WTC11 (cell line): ENCODE data around the gene LIMD2. TPM values are rescaled to one million over a fixed set of nuclear protein-coding genes. Genes with fewer than 3 reads are reported as not detected.

ENCODE experiments used
- ATAC-seq: fragments of 200-7000 bp; cut with Tn5 transposase; 2 replicates; pipeline ENCODE4 v1.10.0; 2021; ENCODE audit warnings: mild to moderate bottlenecking, moderate library complexity
- CTCF ChIA-PET: fragments of 300-600 bp; sonication (Branson Sonifier 250); formaldehyde crosslinking; loops from one replicate; lab custom pipeline; 2021; ENCODE audit warnings: antibody characterized with exemption; lab: Charles Lee
- POLR2A ChIA-PET: fragments of 350-600 bp; sonication (Branson Sonifier 250); formaldehyde crosslinking; loops from one replicate; lab custom pipeline; 2021; ENCODE audit warnings: antibody characterized with exemption; lab: Charles Lee
- DNase-seq: peaks from one replicate; pipeline ENCODE4 v3.0.0; 2021; ENCODE audit warnings: low spot score
- H3K27ac Mint-ChIP-seq: 2 replicates; pipeline ENCODE4 v1.8.0; 2021; ENCODE audit warnings: mixed read lengths
- H3K27me3 Mint-ChIP-seq: 2 replicates; pipeline ENCODE4 v1.8.0; 2021; ENCODE audit warnings: low read depth, mild to moderate bottlenecking, moderate library complexity, mixed read lengths
- H3K36me3 Mint-ChIP-seq: 2 replicates; pipeline ENCODE4 v1.8.0; 2021; ENCODE audit warnings: mixed read lengths
- H3K4me1 Mint-ChIP-seq: 2 replicates; pipeline ENCODE4 v1.8.0; 2022; ENCODE audit warnings: mixed read lengths
- H3K4me3 Mint-ChIP-seq: 2 replicates; pipeline ENCODE4 v1.8.0; 2021; ENCODE audit warnings: mild to moderate bottlenecking, moderate library complexity, mixed read lengths
- H3K9me3 Mint-ChIP-seq: 2 replicates; pipeline ENCODE4 v1.8.0; 2021; ENCODE audit warnings: mixed read lengths
- CBFB ChIP-seq: sonication (generic); formaldehyde crosslinking; IDR thresholded peaks from 2 replicates; pipeline ENCODE4 v1.8.1; 2022; ENCODE audit warnings: mild to moderate bottlenecking, low read depth, missing genetic modification reagents
- EMX1 ChIP-seq: fragments of 250-450 bp; sonication (Bioruptor Pico); IDR thresholded peaks from 2 replicates; pipeline ENCODE4 v1.8.0; 2021; ENCODE audit warnings: mild to moderate bottlenecking
- ESRRA ChIP-seq: sonication (generic); formaldehyde crosslinking; IDR thresholded peaks from 2 replicates; pipeline ENCODE4 v1.8.1; 2022; ENCODE audit warnings: mild to moderate bottlenecking, missing genetic modification reagents, borderline replicate concordance
- HMGA2 ChIP-seq: fragments of 250-450 bp; sonication (Bioruptor Pico); IDR thresholded peaks from 2 replicates; pipeline ENCODE4 v1.4.0; 2021; ENCODE audit warnings: mild to moderate bottlenecking, moderate library complexity
- NFYB ChIP-seq: sonication (generic); formaldehyde crosslinking; conservative IDR thresholded peaks from 2 replicates; pipeline ENCODE4 v1.8.0; 2022; ENCODE audit warnings: low read depth, missing genetic modification reagents
- RORB ChIP-seq: fragments of 250-450 bp; sonication (Bioruptor Pico); IDR thresholded peaks from 2 replicates; pipeline ENCODE4 v1.9.0; 2021; ENCODE audit warnings: mild to moderate bottlenecking
- SMAD4 ChIP-seq: sonication (generic); formaldehyde crosslinking; IDR thresholded peaks from 2 replicates; pipeline ENCODE4 v1.8.0; 2022; ENCODE audit warnings: mild to moderate bottlenecking, missing genetic modification reagents
- ZNF232 ChIP-seq: sonication (generic); formaldehyde crosslinking; IDR thresholded peaks from 2 replicates; pipeline ENCODE4 v1.8.0; 2022; ENCODE audit warnings: mild to moderate bottlenecking, missing genetic modification reagents
- ZNF423 ChIP-seq: fragments of 250-450 bp; sonication (Bioruptor Pico); IDR thresholded peaks from 2 replicates; pipeline ENCODE4 v2.1.2; 2022; ENCODE audit warnings: mild to moderate bottlenecking, moderate library complexity
- total RNA-seq: library from RNA; stranded (reverse); gene quantifications from 3 replicates; pipeline ENCODE4 v1.2.3, GENCODE V29; 2021
- TF ChIP-seq, protein P1 (sequence below): fragments of 250-450 bp; sonication (Bioruptor Pico); IDR thresholded peaks from 2 replicates; pipeline ENCODE4 v1.9.0; 2021; ENCODE audit warnings: mild to moderate bottlenecking
- TF ChIP-seq, protein P2 (sequence below): sonication (generic); formaldehyde crosslinking; IDR thresholded peaks from 2 replicates; pipeline ENCODE4 v1.8.1; 2022; ENCODE audit warnings: low read depth, missing genetic modification reagents, borderline replicate concordance
- TF ChIP-seq, protein P3 (sequence below): sonication (generic); formaldehyde crosslinking; IDR thresholded peaks from 2 replicates; pipeline ENCODE4 v1.8.1; 2023; ENCODE audit warnings: mild to moderate bottlenecking, moderate library complexity, missing genetic modification reagents
- TF ChIP-seq, protein P4 (sequence below): sonication (generic); formaldehyde crosslinking; IDR thresholded peaks from 2 replicates; pipeline ENCODE4 v1.8.0; 2023; ENCODE audit warnings: missing genetic modification reagents, mild to moderate bottlenecking, borderline replicate concordance
- TF ChIP-seq, protein P5 (sequence below): sonication (generic); formaldehyde crosslinking; IDR thresholded peaks from 2 replicates; pipeline ENCODE4 v1.8.1; 2023; ENCODE audit warnings: mild to moderate bottlenecking, missing genetic modification reagents
- TF ChIP-seq, protein P6 (sequence below): fragments of 250-450 bp; sonication (Bioruptor Pico); conservative IDR thresholded peaks from 2 replicates; pipeline ENCODE4 v1.9.0; 2021; ENCODE audit warnings: mild to moderate bottlenecking
- TF ChIP-seq, protein P7 (sequence below): sonication (generic); formaldehyde crosslinking; IDR thresholded peaks from 2 replicates; pipeline ENCODE4 v1.8.1; 2023; ENCODE audit warnings: mild to moderate bottlenecking, missing genetic modification reagents

The LIMD2 gene
- total RNA-seq, 1 experiment from 2014 or later = 91.8 TPM

DNA sequence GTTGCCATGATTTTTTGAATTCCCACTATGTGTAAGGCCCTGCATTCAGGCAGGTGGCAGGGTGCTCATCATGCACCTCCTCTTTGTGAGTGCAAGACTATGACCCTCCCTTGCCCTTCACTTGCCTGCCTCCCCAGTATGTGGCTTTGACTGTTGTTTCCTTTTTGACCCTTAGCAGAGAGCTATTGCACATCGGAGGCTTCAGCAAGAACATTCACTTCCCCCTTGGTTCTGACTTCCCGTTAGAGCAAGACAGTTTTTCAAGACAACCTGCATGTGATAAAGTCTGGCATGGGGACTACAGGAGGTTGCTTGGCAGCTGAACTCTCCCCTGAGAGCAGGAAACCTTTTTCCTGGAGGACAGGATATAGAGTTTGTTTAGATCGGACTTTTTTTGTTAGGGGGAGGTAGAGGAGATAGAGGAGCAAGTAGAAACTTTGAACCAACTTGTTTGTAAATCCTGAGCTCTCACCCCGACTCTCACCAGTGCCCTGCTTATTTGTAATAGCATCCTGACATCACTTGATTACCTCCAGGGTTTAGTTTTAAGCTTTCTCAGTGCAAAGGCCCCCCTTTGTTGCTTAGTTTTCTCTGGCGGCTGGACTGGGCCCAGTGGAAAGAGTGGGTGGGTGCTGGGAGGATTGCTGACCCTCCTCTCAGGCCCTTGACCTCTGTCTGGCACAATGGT, 34.3 kb downstream of the LIMD2 start:
- no peaks in the 10 kb centered on the region for H3K9me3 Mint-ChIP-seq
- peak overlapping the region; percentile 83; the same call in 1 of the 2 replicates for H3K27ac Mint-ChIP-seq
- peaks cover 20% of the 10 kb centered on the region for H3K36me3 Mint-ChIP-seq
- no peak overlapping the region for H3K4me3 Mint-ChIP-seq
- ChIA-PET CTCF (interaction anchor here (0.7 to 1.3 kb wide), 4 partner anchors 10 to 45 kb away, joined by 3 to 7 read pairs (median 4); no protein-coding TSS in a partner anchor), POLR2A (no interaction called here)
- DNase-seq (no peak), ATAC-seq (no peak)
- no peak for TF ChIP-seq NFYB
- TF ChIP-seq, protein P1, sequence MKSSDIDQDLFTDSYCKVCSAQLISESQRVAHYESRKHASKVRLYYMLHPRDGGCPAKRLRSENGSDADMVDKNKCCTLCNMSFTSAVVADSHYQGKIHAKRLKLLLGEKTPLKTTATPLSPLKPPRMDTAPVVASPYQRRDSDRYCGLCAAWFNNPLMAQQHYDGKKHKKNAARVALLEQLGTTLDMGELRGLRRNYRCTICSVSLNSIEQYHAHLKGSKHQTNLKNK (CRISPR knock-in tag) = no peak
- no peak for TF ChIP-seq SMAD4 (CRISPR knock-in tag)
- no peak for TF ChIP-seq ZNF232
- TF ChIP-seq HMGA2 (CRISPR knock-in tag) = no peak
- TF ChIP-seq, protein P2, sequence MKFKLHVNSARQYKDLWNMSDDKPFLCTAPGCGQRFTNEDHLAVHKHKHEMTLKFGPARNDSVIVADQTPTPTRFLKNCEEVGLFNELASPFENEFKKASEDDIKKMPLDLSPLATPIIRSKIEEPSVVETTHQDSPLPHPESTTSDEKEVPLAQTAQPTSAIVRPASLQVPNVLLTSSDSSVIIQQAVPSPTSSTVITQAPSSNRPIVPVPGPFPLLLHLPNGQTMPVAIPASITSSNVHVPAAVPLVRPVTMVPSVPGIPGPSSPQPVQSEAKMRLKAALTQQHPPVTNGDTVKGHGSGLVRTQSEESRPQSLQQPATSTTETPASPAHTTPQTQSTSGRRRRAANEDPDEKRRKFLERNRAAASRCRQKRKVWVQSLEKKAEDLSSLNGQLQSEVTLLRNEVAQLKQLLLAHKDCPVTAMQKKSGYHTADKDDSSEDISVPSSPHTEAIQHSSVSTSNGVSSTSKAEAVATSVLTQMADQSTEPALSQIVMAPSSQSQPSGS (CRISPR knock-in tag) = no peak
- TF ChIP-seq, protein P3, sequence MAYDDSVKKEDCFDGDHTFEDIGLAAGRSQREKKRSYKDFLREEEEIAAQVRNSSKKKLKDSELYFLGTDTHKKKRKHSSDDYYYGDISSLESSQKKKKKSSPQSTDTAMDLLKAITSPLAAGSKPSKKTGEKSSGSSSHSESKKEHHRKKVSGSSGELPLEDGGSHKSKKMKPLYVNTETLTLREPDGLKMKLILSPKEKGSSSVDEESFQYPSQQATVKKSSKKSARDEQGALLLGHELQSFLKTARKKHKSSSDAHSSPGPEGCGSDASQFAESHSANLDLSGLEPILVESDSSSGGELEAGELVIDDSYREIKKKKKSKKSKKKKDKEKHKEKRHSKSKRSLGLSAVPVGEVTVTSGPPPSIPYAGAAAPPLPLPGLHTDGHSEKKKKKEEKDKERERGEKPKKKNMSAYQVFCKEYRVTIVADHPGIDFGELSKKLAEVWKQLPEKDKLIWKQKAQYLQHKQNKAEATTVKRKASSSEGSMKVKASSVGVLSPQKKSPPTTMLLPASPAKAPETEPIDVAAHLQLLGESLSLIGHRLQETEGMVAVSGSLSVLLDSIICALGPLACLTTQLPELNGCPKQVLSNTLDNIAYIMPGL = no peak
- TF ChIP-seq, protein P4, sequence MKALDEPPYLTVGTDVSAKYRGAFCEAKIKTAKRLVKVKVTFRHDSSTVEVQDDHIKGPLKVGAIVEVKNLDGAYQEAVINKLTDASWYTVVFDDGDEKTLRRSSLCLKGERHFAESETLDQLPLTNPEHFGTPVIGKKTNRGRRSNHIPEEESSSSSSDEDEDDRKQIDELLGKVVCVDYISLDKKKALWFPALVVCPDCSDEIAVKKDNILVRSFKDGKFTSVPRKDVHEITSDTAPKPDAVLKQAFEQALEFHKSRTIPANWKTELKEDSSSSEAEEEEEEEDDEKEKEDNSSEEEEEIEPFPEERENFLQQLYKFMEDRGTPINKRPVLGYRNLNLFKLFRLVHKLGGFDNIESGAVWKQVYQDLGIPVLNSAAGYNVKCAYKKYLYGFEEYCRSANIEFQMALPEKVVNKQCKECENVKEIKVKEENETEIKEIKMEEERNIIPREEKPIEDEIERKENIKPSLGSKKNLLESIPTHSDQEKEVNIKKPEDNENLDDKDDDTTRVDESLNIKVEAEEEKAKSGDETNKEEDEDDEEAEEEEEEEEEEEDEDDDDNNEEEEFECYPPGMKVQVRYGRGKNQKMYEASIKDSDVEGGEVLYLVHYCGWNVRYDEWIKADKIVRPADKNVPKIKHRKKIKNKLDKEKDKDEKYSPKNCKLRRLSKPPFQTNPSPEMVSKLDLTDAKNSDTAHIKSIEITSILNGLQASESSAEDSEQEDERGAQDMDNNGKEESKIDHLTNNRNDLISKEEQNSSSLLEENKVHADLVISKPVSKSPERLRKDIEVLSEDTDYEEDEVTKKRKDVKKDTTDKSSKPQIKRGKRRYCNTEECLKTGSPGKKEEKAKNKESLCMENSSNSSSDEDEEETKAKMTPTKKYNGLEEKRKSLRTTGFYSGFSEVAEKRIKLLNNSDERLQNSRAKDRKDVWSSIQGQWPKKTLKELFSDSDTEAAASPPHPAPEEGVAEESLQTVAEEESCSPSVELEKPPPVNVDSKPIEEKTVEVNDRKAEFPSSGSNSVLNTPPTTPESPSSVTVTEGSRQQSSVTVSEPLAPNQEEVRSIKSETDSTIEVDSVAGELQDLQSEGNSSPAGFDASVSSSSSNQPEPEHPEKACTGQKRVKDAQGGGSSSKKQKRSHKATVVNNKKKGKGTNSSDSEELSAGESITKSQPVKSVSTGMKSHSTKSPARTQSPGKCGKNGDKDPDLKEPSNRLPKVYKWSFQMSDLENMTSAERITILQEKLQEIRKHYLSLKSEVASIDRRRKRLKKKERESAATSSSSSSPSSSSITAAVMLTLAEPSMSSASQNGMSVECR (CRISPR knock-in tag) = no peak
- TF ChIP-seq RORB (CRISPR knock-in tag) = no peak
- TF ChIP-seq, protein P5, sequence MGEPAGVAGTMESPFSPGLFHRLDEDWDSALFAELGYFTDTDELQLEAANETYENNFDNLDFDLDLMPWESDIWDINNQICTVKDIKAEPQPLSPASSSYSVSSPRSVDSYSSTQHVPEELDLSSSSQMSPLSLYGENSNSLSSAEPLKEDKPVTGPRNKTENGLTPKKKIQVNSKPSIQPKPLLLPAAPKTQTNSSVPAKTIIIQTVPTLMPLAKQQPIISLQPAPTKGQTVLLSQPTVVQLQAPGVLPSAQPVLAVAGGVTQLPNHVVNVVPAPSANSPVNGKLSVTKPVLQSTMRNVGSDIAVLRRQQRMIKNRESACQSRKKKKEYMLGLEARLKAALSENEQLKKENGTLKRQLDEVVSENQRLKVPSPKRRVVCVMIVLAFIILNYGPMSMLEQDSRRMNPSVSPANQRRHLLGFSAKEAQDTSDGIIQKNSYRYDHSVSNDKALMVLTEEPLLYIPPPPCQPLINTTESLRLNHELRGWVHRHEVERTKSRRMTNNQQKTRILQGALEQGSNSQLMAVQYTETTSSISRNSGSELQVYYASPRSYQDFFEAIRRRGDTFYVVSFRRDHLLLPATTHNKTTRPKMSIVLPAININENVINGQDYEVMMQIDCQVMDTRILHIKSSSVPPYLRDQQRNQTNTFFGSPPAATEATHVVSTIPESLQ (CRISPR knock-in tag) = no peak
- TF ChIP-seq EMX1 (CRISPR knock-in tag) = no peak
- TF ChIP-seq ZNF423 (CRISPR knock-in tag) = no peak
- TF ChIP-seq ESRRA (CRISPR knock-in tag) = no peak
- TF ChIP-seq, protein P6, sequence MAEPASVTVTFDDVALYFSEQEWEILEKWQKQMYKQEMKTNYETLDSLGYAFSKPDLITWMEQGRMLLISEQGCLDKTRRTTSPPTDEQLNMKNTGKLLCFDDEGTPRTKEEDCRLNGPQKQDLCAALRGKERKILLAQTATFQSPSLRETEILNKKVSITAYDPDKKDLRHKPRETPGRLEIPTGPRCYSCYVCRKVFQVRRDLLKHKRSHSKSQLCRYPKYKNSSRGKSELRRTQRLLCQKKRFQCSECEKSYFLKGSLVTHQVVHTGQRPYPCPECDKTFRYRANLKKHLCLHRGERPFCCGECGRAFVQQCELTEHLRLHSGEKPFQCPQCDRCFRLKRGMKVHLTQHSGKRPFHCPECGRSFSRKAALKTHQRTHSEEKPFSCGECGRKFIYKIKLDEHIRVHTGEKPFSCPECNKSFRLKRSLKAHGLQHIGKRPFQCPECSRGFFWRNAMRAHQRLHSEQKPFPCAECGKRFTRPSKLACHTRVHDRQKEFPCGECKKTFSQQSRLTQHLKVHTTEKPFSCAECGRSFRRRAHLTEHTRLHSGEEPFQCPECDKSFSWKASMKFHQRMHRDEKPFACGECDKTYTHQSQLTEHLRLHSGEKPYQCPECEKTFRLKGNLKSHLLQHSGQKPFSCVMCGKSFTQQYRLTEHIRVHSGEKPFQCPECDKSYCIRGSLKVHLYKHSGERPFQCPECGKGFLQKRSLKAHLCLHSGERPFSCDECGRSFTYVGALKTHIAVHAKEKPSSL (CRISPR knock-in tag) = no peak
- TF ChIP-seq, protein P7, sequence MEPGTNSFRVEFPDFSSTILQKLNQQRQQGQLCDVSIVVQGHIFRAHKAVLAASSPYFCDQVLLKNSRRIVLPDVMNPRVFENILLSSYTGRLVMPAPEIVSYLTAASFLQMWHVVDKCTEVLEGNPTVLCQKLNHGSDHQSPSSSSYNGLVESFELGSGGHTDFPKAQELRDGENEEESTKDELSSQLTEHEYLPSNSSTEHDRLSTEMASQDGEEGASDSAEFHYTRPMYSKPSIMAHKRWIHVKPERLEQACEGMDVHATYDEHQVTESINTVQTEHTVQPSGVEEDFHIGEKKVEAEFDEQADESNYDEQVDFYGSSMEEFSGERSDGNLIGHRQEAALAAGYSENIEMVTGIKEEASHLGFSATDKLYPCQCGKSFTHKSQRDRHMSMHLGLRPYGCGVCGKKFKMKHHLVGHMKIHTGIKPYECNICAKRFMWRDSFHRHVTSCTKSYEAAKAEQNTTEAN (CRISPR knock-in tag) = no peak
- no peak for TF ChIP-seq CBFB (CRISPR knock-in tag)
- H3K4me1 Mint-ChIP-seq = no peaks in the 10 kb centered on the region
- H3K27me3 Mint-ChIP-seq = no peaks in the 10 kb centered on the region
